Activated T-cell treated with anti-CD3 and anti-CD28 coated beads, Interleukin-2, amount 50 U/mL, for 72 hours (primary cell): ENCODE data around the gene MEGF11. TPM values are rescaled to one million over a fixed set of nuclear protein-coding genes. Genes with fewer than 3 reads are reported as not detected.
"Not testable (repeated sequence)": the region's sequence is repeated elsewhere in the genome, so short reads cannot be mapped to it uniquely, and the experiment has no call there.

Experiments used
- ATAC-seq, 2 donors: fragments of 150-1000 bp; cut with Tn5 transposase; replicated peaks in 1 of 2; 2 replicates each; pipeline ENCODE4 v1.10.0; 2021; ENCODE audit warnings: moderate library complexity in 2 of 2, mild to moderate bottlenecking in 1 of 2
- DNase-seq, 2 donors: peaks; one replicate each; pipeline ENCODE4 v3.0.0; 2021 to 2022; ENCODE audit warnings: mixed read lengths in 1 of 2
- H3K27ac Mint-ChIP-seq: one replicate; pipeline ENCODE4 v1.8.0; 2022; ENCODE audit warnings: mild to moderate bottlenecking, moderate library complexity, mixed read lengths
- H3K27me3 Mint-ChIP-seq: one replicate; pipeline ENCODE4 v1.8.0; 2022; ENCODE audit warnings: low read depth, mixed read lengths
- H3K36me3 Mint-ChIP-seq, 2 donors: one replicate each; pipeline ENCODE4 v1.8.0; 2022; ENCODE audit warnings: mixed read lengths in 2 of 2, mild to moderate bottlenecking in 1 of 2; ENCODE audit not compliant: insufficient read depth in 2 of 2
- H3K4me1 Mint-ChIP-seq: one replicate; pipeline ENCODE4 v1.8.0; 2022; ENCODE audit warnings: low read depth, mixed read lengths
- H3K4me3 Mint-ChIP-seq, 2 donors: one replicate each; pipeline ENCODE4 v1.8.0; 2022; ENCODE audit warnings: mild to moderate bottlenecking in 2 of 2, mixed read lengths in 2 of 2, moderate library complexity in 2 of 2
- H3K9me3 Mint-ChIP-seq, 2 donors: one replicate each; pipeline ENCODE4 v1.8.0; 2022; ENCODE audit warnings: mixed read lengths in 2 of 2
- total RNA-seq, 2 donors: library from RNA; stranded (reverse); gene quantifications; one replicate each; pipeline ENCODE4 v1.2.3, GENCODE V29; 2022

The MEGF11 gene
- total RNA-seq, 2 donors from 2014 or later: not detected

- Mint-ChIP-seq H3K36me3 (peaks cover 4 to 28% of the 10 kb centered on the region in 2 donors), H3K4me3 (no peak overlapping the region), H3K4me1 (peaks cover 90% of the 10 kb centered on the region), H3K9me3 (no peaks in the 10 kb centered on the region), H3K27ac (peak overlapping the region; percentile 75), H3K27me3 (no peaks in the 10 kb centered on the region)
- no peak for ATAC-seq
- no peak for DNase-seq
These were observed 367.8 kb downstream of the MEGF11 start for GRCh38 chr15:65885668-65886218.

GRCh38 chr15:65884511-65884910 lies 369.0 kb downstream of the MEGF11 start:
- Mint-ChIP-seq H3K27me3 (no peaks in the 10 kb centered on the region), H3K4me1 (peaks cover 85% of the 10 kb centered on the region), H3K36me3 (peaks cover 4 to 25% of the 10 kb centered on the region in 2 donors), H3K4me3 (no peak overlapping the region), H3K27ac (peak overlapping the region; percentile 68), H3K9me3 (no peaks in the 10 kb centered on the region)
- ATAC-seq (no peak), DNase-seq (no peak)

GRCh38 chr15:65883571-65883970 lies 370.0 kb downstream of the MEGF11 start:
- no peak overlapping the region for H3K4me3 Mint-ChIP-seq
- no peaks in the 10 kb centered on the region for H3K27me3 Mint-ChIP-seq
- peaks cover 76% of the 10 kb centered on the region for H3K4me1 Mint-ChIP-seq
- H3K9me3 Mint-ChIP-seq: no peaks in the 10 kb centered on the region
- peaks cover 4 to 23% of the 10 kb centered on the region in 2 donors for H3K36me3 Mint-ChIP-seq
- DNase-seq: no peak
- no peak for ATAC-seq
- no peak overlapping the region for H3K27ac Mint-ChIP-seq

GRCh38 chr15:65881766-65882434 lies 371.6 kb downstream of the MEGF11 start:
- H3K27ac Mint-ChIP-seq: no peak overlapping the region
- no peak for DNase-seq
- no peak for ATAC-seq

GRCh38 chr15:65877749-65878148 lies 375.8 kb downstream of the MEGF11 start:
- H3K9me3 Mint-ChIP-seq: no peaks in the 10 kb centered on the region
- DNase-seq (no peak), ATAC-seq (peak; percentile 61 to 75)
- H3K27me3 Mint-ChIP-seq: no peaks in the 10 kb centered on the region
- peak overlapping the region in 1 of 2 donors; percentile 33 for H3K4me3 Mint-ChIP-seq
- peak overlapping the region; percentile 36 for H3K27ac Mint-ChIP-seq
- H3K4me1 Mint-ChIP-seq: peaks cover 61% of the 10 kb centered on the region
- peaks cover 0 to 10% of the 10 kb centered on the region in 2 donors for H3K36me3 Mint-ChIP-seq

More at GRCh38 chr15:65881766-65882434, 371.6 kb downstream of the MEGF11 start:
- Mint-ChIP-seq H3K4me1 (peaks cover 73% of the 10 kb centered on the region), H3K36me3 (peaks cover 4 to 22% of the 10 kb centered on the region in 2 donors), H3K4me3 (peak overlapping the region in 1 of 2 donors; percentile 42), H3K27me3 (no peaks in the 10 kb centered on the region), H3K9me3 (no peaks in the 10 kb centered on the region)

- Mint-ChIP-seq H3K36me3 (peaks cover 3 to 11% of the 10 kb centered on the region in 2 donors), H3K27ac (no peak overlapping the region), H3K9me3 (no peaks in the 10 kb centered on the region), H3K27me3 (no peaks in the 10 kb centered on the region), H3K4me3 (no peak overlapping the region), H3K4me1 (peaks cover 59% of the 10 kb centered on the region)
- no peak for DNase-seq
- ATAC-seq: no peak
These were observed 378.1 kb downstream of the MEGF11 start for GRCh38 chr15:65875458-65875857.

GRCh38 chr15:65873256-65873655 lies 380.3 kb downstream of the MEGF11 start:
- Mint-ChIP-seq H3K27me3 (no peaks in the 10 kb centered on the region), H3K9me3 (no peaks in the 10 kb centered on the region), H3K36me3 (peaks cover 10 to 16% of the 10 kb centered on the region in 2 donors), H3K4me1 (peaks cover 68% of the 10 kb centered on the region), H3K4me3 (no peak overlapping the region), H3K27ac (no peak overlapping the region)
- DNase-seq: no peak
- no peak for ATAC-seq

GRCh38 chr15:65872596-65872995 lies 381.0 kb downstream of the MEGF11 start:
- H3K27me3 Mint-ChIP-seq, ATAC-seq, DNase-seq, H3K9me3 Mint-ChIP-seq: not testable (repeated sequence)
- peaks cover 10 to 14% of the 10 kb centered on the region in 2 donors for H3K36me3 Mint-ChIP-seq
- peak overlapping the region; percentile 75 for H3K27ac Mint-ChIP-seq
- peaks cover 62% of the 10 kb centered on the region for H3K4me1 Mint-ChIP-seq
- peak overlapping the region; percentile 27 to 49 for H3K4me3 Mint-ChIP-seq

- Mint-ChIP-seq H3K4me1 (peaks cover 56% of the 10 kb centered on the region), H3K4me3 (peak overlapping the region in 1 of 2 donors; percentile 55)
- ATAC-seq, H3K27ac Mint-ChIP-seq, H3K27me3 Mint-ChIP-seq, H3K36me3 Mint-ChIP-seq, H3K9me3 Mint-ChIP-seq, DNase-seq: not testable (repeated sequence)
These were observed 381.7 kb downstream of the MEGF11 start for GRCh38 chr15:65871886-65872285.

GRCh38 chr15:65870889-65871533 lies 382.5 kb downstream of the MEGF11 start:
- ATAC-seq (peak in 1 of 2 donors; percentile 21), DNase-seq (no peak)
- Mint-ChIP-seq H3K27ac (peak overlapping the region; percentile 100), H3K4me3 (peak overlapping the region; percentile 94 to 97), H3K36me3 (peaks cover 10% of the 10 kb centered on the region in 2 donors), H3K9me3 (no peaks in the 10 kb centered on the region), H3K4me1 (peaks cover 56% of the 10 kb centered on the region), H3K27me3 (no peaks in the 10 kb centered on the region)

GRCh38 chr15:65869954-65870871 lies 383.3 kb downstream of the MEGF11 start:
- Mint-ChIP-seq H3K4me3 (peak overlapping the region; percentile 94 to 97), H3K27me3 (no peaks in the 10 kb centered on the region), H3K27ac (peak overlapping the region; percentile 100), H3K36me3 (peaks cover 10% of the 10 kb centered on the region in 2 donors), H3K9me3 (no peaks in the 10 kb centered on the region), H3K4me1 (peaks cover 49% of the 10 kb centered on the region)
- DNase-seq: peak; percentile 18 to 33
- no peak for ATAC-seq

- DNase-seq (peak; percentile 97), ATAC-seq (peak; percentile 94 to 95)
- peaks cover 8 to 10% of the 10 kb centered on the region in 2 donors for H3K36me3 Mint-ChIP-seq
- no peaks in the 10 kb centered on the region for H3K27me3 Mint-ChIP-seq
- peak within 1 kb of the TSS; percentile 100 for H3K27ac Mint-ChIP-seq
- peak within 1 kb of the TSS; percentile 94 to 97 for H3K4me3 Mint-ChIP-seq
- H3K4me1 Mint-ChIP-seq: peaks cover 44% of the 10 kb centered on the region
- no peaks in the 10 kb centered on the region for H3K9me3 Mint-ChIP-seq
These were observed 384.2 kb downstream of the MEGF11 start, which contains the start of gene RAB11A for GRCh38 chr15:65869126-65869953. Gene RAB11A, plus strand, starts transcription at chr15:65869491. Its CDS starts 95 bp downstream, at chr15:65869586.
